ENCODE measurements around the gene TOP2B.

TOP2B gene

DNA sequence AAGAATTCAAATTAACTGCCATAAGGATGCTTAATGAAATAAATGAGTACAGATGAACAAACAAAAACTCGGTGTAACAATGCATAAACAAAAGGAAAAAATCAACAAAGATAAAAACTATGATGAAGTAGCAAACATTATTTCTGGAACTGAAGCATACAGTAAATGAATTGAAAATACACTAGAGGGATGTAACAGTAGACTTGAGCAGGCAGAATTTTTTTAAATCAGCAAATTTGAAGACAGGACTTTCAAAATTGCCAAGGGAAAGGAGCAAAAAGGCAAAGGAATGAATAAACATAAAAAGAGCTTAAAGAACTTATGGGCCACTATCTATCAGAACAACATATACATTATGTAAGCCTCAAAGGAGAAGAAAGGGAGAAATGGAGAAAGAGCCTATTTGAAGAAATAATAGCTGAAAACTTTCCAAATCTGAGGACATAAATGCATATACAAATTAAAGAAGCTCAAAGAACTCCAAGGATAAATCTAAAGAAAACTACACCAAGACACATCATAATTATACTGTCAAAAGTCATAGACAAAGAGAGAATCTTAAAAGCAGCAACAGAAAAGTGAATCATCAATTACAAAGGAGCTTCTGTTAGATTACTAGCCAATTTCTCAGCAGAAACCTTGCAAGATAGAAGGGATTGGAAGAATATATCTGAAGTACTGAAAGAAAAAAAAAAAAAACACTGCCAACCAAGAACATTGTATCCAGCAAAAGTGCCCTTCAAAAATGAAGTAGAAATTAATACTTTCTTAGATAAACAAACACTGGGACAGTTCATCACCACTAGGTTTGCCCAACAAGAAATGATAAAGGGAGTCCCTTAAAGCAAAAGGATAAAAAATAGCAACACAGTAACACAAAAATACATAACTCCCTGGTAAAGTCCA, 15.5 kb downstream of the TOP2B start:
- peaks cover 19% of the 10 kb centered on the region for H3K4me1 Mint-ChIP-seq
- H3K4me3 Mint-ChIP-seq = no peak overlapping the region
- TF ChIP-seq, protein P1, sequence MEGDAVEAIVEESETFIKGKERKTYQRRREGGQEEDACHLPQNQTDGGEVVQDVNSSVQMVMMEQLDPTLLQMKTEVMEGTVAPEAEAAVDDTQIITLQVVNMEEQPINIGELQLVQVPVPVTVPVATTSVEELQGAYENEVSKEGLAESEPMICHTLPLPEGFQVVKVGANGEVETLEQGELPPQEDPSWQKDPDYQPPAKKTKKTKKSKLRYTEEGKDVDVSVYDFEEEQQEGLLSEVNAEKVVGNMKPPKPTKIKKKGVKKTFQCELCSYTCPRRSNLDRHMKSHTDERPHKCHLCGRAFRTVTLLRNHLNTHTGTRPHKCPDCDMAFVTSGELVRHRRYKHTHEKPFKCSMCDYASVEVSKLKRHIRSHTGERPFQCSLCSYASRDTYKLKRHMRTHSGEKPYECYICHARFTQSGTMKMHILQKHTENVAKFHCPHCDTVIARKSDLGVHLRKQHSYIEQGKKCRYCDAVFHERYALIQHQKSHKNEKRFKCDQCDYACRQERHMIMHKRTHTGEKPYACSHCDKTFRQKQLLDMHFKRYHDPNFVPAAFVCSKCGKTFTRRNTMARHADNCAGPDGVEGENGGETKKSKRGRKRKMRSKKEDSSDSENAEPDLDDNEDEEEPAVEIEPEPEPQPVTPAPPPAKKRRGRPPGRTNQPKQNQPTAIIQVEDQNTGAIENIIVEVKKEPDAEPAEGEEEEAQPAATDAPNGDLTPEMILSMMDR (IDR thresholded peaks at IDR 0.05; ENCODE audit: unreplicated experiment in 3 of 3) = no peak
- peaks cover 35% of the 10 kb centered on the region for H3K9me3 Mint-ChIP-seq
- no peak overlapping the region for H3K27ac Mint-ChIP-seq
- peaks cover 73% of the 10 kb centered on the region for H3K36me3 Mint-ChIP-seq (ENCODE audit: low read depth)
- H3K27me3 Mint-ChIP-seq (ENCODE audit: low read depth) = no peaks in the 10 kb centered on the region

DNA sequence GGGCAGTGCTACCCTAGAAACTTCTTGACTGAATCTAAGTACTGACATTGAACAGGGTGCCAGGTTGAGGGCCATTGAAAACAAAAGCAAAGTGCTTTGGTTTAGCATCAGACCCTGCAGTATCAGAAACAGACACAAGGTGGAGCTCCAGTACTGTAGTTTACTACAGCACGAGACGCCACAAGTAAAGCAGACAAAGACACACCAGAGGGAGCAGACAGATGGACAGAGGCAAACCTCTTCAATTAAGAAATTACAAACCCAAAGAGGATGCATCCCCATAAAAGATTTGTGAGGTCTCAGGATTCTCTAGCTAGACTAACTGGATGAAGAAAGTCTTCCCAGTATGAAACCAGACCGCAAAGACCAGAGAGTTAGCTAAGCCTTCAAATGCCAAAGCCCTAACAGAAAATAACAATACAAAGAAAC, 16.6 kb downstream of the TOP2B start:
- H3K36me3 Mint-ChIP-seq (ENCODE audit: low read depth) = peaks cover 73% of the 10 kb centered on the region

DNA sequence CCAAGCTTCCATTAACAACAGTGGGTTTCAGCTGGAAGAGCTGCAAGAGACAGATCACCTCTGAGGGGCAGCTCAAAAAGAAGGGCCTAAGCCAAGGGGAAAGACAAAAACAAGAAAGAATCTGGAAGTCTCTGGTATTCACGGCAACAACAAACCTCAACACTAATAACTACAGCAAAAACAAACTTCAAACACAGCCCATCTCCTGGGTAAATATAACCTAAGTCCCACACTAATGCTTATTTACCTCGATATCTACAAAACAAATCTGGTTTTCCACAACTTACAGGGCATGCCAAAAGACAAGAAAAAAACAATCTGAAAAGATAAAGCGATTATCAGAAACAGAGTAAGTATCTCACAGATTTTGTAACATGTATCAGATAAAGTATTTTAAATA, 29.7 kb downstream of the TOP2B start:
- Mint-ChIP-seq H3K4me1 (no peaks in the 10 kb centered on the region), H3K36me3 (ENCODE audit: low read depth) (peaks cover 72% of the 10 kb centered on the region), H3K27me3 (ENCODE audit: low read depth) (no peaks in the 10 kb centered on the region), H3K27ac (no peak overlapping the region), H3K9me3 (no peaks in the 10 kb centered on the region), H3K4me3 (no peak overlapping the region)
- TF ChIP-seq, protein P1 (IDR thresholded peaks at IDR 0.05; ENCODE audit: unreplicated experiment in 3 of 3) = no peak

More for the DNA sequence above, 16.6 kb downstream of the TOP2B start:
- TF ChIP-seq, protein P1 (IDR thresholded peaks at IDR 0.05; ENCODE audit: unreplicated experiment in 3 of 3) = peak; percentile 61 to 93 (median 72)
- no peaks in the 10 kb centered on the region for H3K27me3 Mint-ChIP-seq (ENCODE audit: low read depth)
- no peak overlapping the region for H3K4me3 Mint-ChIP-seq
- peaks cover 30% of the 10 kb centered on the region for H3K9me3 Mint-ChIP-seq
- peak overlapping the region in 2 of 3 experiments; percentile 1 to 28 for H3K27ac Mint-ChIP-seq
- peaks cover 14% of the 10 kb centered on the region for H3K4me1 Mint-ChIP-seq

GRCh38 chr3:25633919-25634318, 30.8 kb downstream of the TOP2B start:
- H3K27me3 Mint-ChIP-seq (ENCODE audit: low read depth) = no peaks in the 10 kb centered on the region
- no peaks in the 10 kb centered on the region for H3K9me3 Mint-ChIP-seq
- H3K4me3 Mint-ChIP-seq = no peak overlapping the region
- H3K27ac Mint-ChIP-seq = no peak overlapping the region
- peaks cover 75% of the 10 kb centered on the region for H3K36me3 Mint-ChIP-seq (ENCODE audit: low read depth)
- H3K4me1 Mint-ChIP-seq = no peaks in the 10 kb centered on the region
- TF ChIP-seq, protein P1 (IDR thresholded peaks at IDR 0.05; ENCODE audit: unreplicated experiment in 3 of 3) = no peak

GRCh38 chr3:25631989-25632388, 32.7 kb downstream of the TOP2B start:
- no peak overlapping the region for H3K27ac Mint-ChIP-seq
- H3K4me3 Mint-ChIP-seq = no peak overlapping the region
- no peaks in the 10 kb centered on the region for H3K9me3 Mint-ChIP-seq
- no peaks in the 10 kb centered on the region for H3K27me3 Mint-ChIP-seq (ENCODE audit: low read depth)
- H3K36me3 Mint-ChIP-seq (ENCODE audit: low read depth) = peaks cover 80% of the 10 kb centered on the region
- TF ChIP-seq, protein P1 (IDR thresholded peaks at IDR 0.05; ENCODE audit: unreplicated experiment in 3 of 3) = no peak
- H3K4me1 Mint-ChIP-seq = no peaks in the 10 kb centered on the region

DNA sequence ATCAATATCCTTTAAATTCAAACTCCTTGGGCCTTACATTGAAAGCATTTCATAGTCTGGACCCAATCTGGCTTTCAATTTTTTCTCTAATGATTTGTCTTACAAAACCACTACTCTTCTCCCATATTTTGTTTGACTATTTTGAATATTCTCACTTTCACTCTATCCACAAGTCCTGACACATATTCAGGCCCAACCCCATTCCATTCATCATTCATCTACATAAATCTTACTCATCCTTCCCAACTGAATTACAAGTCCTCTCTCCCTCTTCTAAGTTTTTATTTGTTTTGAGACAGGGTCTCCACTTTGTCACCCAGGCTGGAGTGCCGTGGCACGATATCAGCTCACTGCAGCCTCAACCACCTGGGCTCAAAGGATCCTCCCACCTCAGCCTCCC, 43.6 kb downstream of the TOP2B start:
- Mint-ChIP-seq H3K27ac (no peak overlapping the region), H3K27me3 (ENCODE audit: low read depth) (no peaks in the 10 kb centered on the region), H3K36me3 (ENCODE audit: low read depth) (peaks cover 84% of the 10 kb centered on the region), H3K4me1 (no peaks in the 10 kb centered on the region), H3K4me3 (no peak overlapping the region), H3K9me3 (no peaks in the 10 kb centered on the region)
- TF ChIP-seq, protein P1 (IDR thresholded peaks at IDR 0.05; ENCODE audit: unreplicated experiment in 3 of 3) = no peak
